ENCODE data around the gene RTTN.

Gene RTTN

DNA sequence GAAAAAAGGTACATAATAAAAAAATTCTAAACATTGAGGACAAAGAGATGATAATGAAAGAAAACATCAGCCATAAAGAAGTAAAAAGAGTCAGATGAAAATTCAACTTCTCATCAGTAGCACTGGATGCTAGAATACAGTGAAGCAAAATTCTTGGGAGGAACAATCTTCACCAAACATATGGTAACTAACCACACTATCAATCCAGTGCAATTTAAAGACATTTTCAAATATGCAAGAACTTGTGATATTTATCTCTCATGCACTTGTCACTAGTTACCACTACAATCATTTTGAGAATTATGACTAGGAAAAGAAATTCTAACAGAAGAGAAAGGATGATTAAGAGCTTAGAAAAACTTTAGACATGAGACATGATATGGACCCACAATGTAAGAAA is 127.4 kb downstream of the RTTN start:
- DNase-seq (ENCODE audit: low spot score), result no peak

DNA sequence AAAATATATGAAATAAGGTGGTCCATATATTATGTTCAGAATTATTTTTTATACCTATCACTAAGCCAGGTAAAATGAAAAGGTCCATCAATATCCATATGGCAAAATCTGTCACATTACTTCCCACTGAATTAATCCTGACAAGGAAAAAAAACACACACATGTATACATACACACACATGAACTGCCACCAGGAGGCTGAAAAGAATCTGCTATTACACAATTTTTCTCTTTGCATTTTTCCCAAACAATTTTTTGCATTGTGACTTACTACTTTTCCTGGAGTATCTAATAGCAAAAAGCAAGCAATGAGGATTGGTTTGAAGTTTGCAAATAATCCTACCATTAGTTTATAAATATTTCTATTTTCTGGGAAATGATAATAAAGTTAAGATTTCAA is 129.6 kb downstream of the RTTN start:
- DNase-seq (ENCODE audit: low spot score), result no peak

DNA sequence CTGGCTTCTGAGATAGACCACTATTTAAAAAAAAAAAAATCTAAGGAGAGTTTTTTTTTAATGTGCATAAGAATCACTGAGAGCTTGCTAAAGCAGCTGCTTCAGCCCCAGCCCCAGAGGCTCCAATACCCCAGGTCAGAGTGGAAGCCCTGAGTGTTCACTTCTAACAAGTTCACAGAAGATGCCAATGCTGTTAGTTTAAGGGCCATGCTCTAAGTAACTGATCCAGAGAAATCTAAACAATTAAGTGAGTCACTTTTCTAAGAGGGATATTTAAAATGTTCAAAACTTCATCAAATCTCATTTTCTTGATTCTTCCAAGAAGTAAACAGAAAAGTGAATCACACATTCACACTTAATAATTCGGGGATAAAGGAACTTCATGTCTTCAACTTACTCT is 131.4 kb downstream of the RTTN start:
- no peak for DNase-seq (ENCODE audit: low spot score)

DNA sequence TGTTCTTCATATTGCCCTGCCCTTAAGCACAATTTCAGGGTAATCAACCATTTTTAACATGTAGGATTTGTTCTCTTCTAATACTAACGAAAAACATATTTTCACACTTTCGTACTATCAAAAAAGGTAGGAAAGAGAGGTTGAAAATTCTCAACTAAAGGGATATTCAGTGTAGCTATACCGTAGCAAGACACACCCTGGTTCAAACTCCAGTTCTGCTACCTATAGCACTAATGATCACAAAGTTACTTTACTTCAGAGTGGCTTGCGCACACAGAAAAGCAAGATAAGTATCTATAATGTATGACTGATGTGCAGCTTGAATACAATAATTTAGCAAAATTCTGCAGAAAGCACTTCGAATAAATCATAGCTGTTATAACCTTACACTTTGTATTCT is 132.1 kb downstream of the RTTN start:
- no peak for DNase-seq (ENCODE audit: low spot score)

DNA sequence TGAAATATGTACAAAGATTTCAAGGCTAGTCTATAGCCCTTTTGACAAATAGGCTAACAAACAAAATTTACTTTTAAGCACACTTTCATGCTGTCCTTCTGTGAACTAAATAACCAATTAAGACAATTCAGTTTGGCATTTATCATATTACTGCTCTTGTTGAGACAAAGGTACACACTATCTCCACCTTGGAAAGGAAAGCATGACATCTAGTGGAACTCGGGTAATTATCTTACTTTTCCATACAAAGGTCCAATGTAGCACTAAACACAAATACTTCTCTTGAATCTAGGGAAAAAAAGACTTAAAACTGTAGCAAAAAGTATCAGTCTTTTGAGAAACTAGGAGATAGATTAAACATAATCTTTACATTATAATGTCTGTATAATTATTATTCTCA is 132.8 kb downstream of the RTTN start:
- DNase-seq (ENCODE audit: low spot score), result no peak

DNA sequence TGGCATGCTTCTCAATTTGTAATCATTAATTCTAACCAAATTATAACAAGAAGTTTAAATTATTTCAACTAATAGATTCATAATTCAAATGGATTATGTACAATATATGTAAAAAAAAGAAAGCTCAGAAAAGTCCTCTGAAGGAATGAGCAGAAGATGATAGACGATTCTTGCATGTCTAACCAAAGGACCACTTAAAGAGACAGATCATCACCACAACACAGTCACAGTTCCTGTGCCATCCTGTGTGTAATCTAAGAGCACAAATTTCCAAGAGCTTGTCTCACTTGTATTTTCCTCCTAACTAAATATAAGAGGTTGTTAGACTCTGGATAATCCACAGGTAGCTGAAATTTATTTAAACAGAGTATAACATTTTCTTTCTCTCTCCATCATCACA is 135.5 kb downstream of the RTTN start:
- DNase-seq (ENCODE audit: low spot score), result no peak

DNA sequence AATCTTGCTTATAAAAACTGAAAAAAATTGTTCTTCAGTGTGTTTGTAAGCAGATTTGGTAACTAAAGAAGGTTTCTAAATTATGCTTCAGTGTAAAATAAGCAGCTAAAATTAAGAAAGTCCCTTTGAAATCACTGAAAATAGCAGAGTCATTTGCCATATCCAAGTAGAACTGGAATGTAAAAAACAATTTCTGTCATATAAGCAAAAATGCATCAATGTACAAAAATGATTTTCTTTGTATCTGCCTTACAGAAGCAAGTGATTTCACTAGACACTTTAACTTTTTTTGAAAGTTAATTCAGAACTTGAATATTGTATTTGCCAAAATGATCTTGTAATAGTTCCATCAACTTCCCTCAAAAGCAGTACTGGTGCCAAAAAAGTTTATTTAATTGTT is 136.1 kb downstream of the RTTN start:
- DNase-seq (ENCODE audit: low spot score), result no peak

DNA sequence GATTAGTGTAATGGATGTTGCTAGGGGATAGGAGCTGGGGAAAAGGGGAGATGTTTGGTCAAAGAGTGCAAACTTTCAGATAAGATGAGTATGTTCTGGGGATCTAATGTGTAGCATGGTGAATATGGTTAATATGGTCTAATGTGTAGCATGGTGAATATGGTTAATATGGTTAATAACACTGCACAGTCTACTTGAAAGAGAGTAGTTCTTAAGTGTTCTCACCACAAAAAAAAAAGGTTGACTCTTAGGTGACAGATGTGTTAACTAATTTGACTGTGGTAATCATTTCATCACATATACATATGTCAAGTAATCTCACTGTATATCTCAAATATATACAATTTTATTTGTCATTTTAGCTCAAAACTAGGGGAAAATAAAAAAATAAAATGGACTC is 136.5 kb downstream of the RTTN start:
- no peak for DNase-seq (ENCODE audit: low spot score)

DNA sequence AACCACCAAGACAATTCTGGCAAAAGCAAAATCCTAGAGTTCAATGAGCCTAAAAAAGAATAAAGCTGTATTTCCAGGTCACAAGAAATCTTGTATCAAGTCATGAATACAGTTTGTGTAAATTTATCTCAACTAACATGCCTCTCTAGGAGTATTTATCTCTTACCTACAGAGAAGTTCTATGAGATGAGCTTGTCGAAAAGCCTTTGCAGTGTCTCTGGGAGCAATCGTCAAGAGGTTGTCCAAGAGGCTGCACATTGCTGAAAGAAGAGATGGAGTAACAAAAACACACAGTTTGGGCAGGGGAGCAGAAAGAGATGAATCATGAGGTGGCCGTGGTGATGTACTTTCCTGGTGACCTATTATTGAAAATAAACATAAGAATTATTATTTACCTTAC is 145.8 kb downstream of the RTTN start:
- DNase-seq (ENCODE audit: low spot score), result no peak

DNA sequence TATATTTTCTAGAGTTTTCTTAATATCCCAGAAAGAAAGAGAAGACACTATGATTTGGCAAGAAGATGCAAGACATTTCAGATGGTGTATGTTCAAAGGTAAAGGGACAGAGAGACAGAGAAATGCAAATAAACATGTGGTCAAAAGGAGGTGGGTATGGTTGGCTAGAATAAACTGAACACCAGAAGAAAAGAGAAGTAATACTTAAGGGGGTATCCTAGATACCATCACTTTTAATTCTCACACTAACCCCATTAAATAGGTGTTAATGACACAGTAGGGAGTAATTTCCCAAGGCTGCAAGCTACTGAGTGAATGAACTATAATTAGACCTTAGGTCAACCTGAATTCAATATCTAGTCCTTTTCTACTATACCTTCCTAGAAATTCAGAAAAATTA is 146.6 kb downstream of the RTTN start:
- no peak for DNase-seq (ENCODE audit: low spot score)

DNA sequence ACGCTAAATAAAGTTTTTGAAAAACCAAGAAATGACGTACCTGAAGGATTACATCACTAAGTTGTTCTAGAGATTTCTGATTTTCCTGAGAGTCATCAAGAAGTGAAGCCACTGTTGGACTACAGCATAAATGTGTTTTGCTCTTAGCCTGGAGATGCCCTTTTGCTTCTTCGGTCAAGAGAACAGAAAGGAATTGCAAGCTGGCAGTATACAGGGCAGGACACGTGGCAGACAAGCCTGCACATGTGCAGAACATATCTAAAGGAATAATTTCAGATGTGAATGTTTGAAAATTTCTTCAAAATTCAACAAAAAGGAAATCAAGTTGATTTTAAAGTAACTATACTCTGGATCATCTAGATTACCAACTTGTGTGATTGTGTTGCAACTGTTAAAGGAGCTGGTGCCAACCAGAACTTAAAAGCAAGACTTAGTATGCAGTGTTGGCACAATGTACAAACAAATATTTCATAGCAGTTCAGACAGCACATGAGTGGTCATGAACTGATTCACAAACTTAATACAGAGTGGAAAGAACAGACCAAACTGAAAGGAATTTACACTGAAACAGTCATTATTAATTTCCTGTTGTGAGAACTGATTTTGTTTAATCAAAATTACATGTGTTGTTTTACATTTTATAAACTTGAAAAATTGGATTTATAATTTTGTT is 157.4 kb downstream of the RTTN start:
- DNase-seq (ENCODE audit: low spot score), result no peak

DNA sequence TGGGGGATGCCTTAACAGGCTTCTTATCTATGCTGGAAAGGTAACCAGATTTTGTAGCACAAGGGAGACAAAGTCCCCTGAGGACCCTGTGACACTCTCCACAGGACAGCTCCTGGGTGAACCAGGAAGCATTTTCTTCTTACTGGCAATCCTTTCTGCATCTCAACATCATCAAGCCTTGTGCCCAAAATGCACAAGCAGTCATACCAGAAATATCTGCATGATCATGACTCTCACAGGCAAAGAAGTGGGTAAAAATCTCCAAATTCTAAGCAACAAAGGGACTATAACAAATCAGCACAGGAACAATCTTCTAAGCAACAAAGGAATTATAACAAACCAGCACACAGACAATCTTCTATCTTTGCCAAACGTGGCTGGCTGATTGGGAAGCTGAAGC is 158.7 kb downstream of the RTTN start:
- DNase-seq (ENCODE audit: low spot score), result no peak

DNA sequence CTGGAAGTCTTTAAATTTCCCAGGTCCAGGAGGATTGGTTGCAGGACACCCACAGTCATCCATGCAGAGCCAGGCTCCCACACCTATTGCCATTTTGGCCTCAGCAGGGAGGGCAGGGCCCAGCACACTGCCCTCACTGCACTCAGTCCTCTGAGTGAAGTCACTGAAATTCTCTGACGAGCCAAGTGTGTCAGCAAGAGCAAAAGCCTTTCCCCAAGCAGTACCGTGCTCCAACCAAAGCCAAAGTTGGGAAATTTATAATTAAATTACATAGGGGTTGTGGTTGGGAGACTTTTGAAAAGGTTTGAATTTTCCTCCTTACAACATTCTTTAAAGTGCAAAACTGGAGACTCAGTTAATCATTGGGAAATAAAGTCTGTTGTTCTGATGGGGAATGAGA is 159.3 kb downstream of the RTTN start:
- DNase-seq (ENCODE audit: low spot score), result no peak

DNA sequence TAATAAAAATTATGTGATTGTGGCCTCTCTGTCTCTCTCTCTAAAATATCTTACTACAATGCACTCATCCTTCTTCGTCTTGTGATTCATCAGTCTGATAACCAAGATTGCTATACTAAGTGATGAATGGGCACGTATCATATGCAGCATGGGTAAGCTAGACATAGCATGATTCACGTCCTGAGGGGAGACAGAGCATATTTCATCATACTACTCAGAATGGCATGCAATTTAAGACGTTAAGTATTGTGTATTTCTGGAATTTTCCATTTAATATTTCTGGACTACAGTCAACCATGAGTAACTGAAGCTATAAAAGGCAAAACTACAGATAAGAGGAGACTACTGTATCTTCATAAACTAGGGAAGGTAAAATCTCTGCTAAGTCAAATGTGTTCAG is 160.9 kb downstream of the RTTN start:
- DNase-seq (ENCODE audit: low spot score), result no peak

DNA sequence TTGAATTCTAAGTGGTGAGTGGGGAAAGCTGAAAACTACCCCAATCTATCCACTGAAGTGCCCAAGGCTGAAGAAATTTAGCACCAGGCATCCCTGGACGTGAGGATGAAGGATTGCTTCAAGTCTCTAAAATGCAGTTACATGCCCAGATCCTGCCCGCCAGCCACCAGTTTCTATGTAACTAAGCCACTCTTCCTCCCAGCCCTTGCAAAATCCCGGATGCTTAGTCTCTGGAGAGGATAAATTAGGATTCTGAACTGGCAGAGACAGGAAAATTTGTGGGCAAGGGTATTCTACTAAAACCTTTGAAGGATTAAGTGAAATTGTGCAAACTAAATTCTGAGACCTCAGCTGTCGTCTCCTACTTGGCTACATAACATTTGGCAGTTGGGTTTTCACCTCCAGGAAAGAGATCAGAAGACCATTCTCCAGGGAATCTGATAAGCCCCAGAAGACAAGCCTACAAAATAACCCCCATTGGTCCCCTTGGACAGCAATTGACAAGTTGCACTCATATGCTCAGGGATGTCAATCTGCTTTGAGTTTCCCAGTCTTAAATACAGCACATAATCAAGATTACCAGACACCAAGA is 163.9 kb downstream of the RTTN start:
- no peak for DNase-seq (ENCODE audit: low spot score)

DNA sequence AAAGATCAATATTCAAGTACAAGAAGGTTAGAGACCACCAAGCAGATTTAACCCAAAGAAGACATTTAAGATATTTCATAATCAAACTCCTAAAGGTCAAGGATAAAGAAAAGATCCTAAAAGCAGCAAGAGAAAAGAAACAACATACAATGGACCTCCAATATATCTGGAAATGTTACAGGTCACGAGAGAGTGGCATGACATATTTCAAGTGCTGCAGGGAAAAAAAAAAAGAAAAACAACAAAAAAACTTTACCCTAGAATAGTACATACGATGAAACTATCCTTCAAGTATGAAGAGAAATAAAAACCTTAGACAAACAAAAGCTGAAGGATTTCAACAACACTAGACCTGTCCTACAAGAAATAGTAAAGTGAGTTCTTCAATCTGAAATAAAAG is 166.3 kb downstream of the RTTN start:
- no peak for DNase-seq (ENCODE audit: low spot score)

DNA sequence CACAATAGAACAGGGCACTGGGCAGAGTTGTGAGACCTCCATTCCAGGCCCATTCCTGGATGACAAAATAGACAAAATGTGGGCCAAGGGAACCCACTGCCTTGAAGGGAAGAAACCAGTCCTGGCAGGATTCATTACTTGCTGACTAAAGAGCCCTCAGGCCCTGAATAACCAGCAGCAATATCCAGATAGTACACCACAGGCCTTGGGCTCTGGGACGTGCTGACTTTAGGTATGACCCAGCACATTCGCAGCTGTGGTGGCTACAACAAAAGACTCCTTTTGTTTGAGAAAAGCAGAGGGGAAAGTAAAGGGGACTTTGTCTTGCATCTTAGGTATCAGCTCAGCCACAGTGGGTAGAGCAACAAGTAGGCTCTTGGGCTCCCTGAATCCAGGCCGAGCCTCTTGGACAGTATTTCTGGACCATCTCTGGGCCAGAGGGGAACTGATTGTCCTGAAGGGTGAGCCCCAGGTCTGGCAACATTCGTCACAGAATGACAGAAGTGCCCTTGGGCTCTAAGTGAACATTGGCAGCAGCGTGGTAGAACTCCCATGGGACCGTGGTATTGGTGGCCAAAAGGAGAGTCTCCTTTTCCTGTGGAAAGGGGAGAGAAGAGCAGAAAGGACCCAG is 167.9 kb downstream of the RTTN start:
- DNase-seq (ENCODE audit: low spot score), result no peak

DNA sequence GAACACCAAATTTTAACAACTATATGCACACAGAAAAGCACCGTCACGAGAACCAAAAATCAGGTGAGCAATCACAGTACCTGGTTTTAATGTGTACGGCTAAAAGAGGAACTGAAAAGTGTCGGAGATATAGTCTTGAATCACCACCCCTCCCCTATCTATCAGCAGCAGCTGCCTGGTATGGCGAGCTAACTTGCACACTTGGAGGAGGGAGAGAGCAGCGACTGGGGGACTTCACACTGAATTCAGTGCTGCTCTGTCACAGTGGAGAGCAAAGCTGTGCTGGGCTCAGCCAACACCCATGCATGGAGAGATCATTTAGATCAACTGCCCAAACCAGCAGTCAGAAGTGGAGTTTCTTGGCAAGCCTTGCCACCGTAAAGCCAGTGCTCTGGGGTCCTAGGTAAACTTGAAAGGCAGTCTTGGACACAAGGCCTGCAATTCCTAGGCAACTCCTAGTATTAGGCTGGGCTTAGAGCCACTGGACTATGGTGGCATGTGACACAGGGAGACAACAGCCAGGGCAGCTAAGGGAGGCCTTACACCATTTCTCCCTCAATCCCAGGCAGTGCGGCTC is 168.6 kb downstream of the RTTN start:
- no peak for DNase-seq (ENCODE audit: low spot score)

DNA sequence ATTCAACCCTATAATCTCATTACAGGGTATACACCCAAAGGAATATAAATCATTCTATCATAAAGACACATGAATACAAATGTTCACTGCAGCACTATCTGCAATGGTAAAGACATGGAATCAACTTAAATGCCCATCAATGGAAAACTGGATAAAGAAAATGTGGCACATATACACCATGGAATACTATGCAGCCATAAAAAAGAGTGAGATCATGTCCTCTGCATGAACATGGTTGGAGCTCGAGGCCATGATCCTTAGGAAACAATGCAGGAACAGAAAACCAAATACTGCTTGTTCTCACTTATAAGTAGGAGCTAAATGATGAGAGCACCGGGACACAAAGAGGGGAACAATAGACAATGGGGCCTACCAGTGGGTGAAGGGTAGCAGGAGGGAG is 169.3 kb downstream of the RTTN start:
- no peak for DNase-seq (ENCODE audit: low spot score)

DNA sequence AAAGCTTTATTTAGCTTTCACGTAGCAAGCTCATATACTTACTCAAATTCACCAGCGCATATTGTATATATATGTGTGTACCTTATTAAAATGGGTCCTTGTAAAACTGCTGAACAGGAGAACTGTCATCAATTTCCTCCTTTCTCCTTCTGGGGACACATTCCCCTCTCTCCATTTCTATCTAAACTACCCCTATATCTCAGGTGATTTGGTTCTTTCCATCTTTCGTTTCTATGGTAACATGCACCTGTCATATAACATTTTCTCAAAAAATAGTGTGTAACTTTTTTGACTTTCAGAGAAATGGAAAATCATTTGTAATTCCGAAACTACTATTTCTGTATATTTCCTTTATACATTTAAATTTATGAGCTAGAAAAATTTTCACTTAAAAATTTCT is 174.3 kb downstream of the RTTN start:
- no peak for DNase-seq (ENCODE audit: low spot score)

DNA sequence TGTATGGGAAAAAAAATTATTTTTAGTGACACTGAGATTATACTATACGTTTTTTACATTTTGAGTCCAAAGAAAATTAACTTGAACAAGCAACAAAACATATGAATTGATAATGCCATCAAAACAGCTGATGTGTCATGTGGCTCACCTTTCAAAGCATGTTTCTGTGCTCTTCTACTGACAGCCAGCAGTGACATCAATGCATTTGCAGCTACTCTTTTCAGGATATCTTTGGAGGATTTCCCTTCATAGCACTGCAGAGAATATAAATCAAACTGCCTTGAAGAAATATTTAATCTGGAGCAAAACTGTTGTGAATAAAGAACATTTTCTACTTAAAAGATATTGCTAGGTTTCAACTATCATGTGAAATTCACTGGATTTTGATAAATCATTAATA is 174.8 kb downstream of the RTTN start:
- no peak for DNase-seq (ENCODE audit: low spot score)

DNA sequence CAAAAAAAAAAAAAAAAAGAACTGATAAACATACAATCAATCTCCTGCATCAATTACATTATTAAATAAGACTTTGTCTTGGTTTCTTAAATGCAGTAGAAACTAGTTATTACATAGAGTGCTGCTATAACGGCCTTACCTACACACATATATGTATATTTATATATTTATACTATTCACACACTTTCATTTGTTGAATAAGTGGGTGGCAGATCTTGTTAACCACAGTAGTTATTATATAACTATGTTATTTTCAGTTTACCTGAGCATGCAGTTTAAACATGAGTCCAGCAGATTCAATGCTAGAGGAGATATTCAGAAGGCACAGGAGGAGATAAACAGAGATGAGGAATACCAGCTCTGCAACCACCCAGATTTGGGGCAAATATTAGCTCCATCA is 176.3 kb downstream of the RTTN start:
- no peak for DNase-seq (ENCODE audit: low spot score)

DNA sequence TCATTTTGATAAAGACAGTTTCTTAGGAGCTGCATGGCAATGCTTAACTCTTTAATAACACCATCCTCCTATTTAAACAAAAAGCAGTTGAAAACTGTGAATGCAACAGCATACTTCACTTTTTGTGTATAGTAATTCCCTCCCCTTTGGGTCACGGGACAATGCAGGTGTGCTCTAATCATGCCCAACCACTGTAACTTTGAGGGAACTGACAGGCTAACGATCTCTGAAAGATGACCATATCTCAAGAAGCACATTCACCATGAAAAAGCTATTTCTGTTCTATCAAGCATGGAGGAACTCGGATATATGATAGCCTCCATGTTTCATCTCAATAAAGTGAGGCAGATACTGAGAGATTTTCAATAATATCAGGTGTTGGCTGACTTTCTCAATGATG is 176.8 kb downstream of the RTTN start:
- DNase-seq (ENCODE audit: low spot score), result no peak

DNA sequence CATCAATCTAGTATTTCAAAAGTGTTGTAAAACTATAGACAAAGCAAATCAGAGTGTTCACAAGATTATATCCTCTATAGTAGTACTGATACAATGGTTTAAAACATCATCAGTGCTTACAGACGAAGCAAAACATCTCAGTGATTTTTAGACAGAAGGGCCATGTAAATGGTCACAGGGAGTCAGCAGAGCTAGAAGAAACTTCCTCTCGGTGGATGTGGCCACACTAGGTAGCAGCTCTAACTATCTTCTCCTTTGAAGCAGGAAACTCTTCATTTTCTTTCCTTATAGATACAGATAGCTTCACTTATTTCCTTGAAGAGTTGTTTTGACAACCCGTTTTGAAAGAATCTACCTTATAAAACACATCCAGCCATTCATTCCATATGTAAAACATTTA is 177.4 kb downstream of the RTTN start:
- DNase-seq (ENCODE audit: low spot score), result no peak
